Gastroesophageal sphincter (tissue), 4 donors: Measurements from ENCODE around the gene ADAT3. TPM values are rescaled to one million over a fixed set of nuclear protein-coding genes. Genes with fewer than 3 reads are reported as not detected.

Source experiments
- ATAC-seq: fragments of 150-250 bp; one replicate; pipeline ENCODE4 v1.9.1; 2016; ENCODE audit warnings: mild to moderate bottlenecking, moderate library complexity
- H3K27ac ChIP-seq, 4 donors: fragments of 200-600 bp; sonication (generic) in 3 of 4; 1 replicate in 3 of 4; 2 replicates in 1 of 4; pipeline ENCODE4 v1.5.1; 2016 to 2019
- H3K27me3 ChIP-seq: fragments of 200-600 bp; sonication (generic); one replicate; pipeline ENCODE4 v1.5.1; 2019
- H3K36me3 ChIP-seq, 2 donors: fragments of 200-600 bp; sonication (generic); one replicate each; pipeline ENCODE4 v1.5.1; 2019; ENCODE audit warnings: control low read depth in 1 of 2
- H3K4me1 ChIP-seq, 3 donors: fragments of 200-600 bp; sonication (generic); 1 replicate in 2 of 3; 2 replicates in 1 of 3; pipeline ENCODE4 v1.5.1; 2016 to 2019; ENCODE audit warnings: control low read depth in 2 of 3
- H3K4me3 ChIP-seq, 2 donors: fragments of 200-600 bp; sonication (generic); one replicate each; pipeline ENCODE4 v1.5.1; 2019; ENCODE audit warnings: mild to moderate bottlenecking in 1 of 2, moderate library complexity in 1 of 2
- H3K9me3 ChIP-seq, 3 donors: fragments of 200-600 bp; sonication (generic); one replicate each; pipeline ENCODE4 v1.5.1; 2017 to 2019; ENCODE audit warnings: control low read depth in 2 of 3
- CTCF ChIP-seq, 4 experiments: fragments of 200-600 bp in 2 of 4; fragments of 450-650 bp in 2 of 4; sonication (generic) in 1 of 4; IDR thresholded peaks; one replicate each; pipeline ENCODE4 v1.5.1; 2017 to 2019; ENCODE audit warnings: antibody characterized with exemption in 4 of 4, mild to moderate bottlenecking in 2 of 4, moderate library complexity in 2 of 4
- EP300 ChIP-seq: sonication (generic); formaldehyde crosslinking; IDR thresholded peaks from one replicate; pipeline ENCODE4 v1.6.1; 2017; ENCODE audit warnings: antibody characterized with exemption, mild to moderate bottlenecking
- POLR2A ChIP-seq, 2 donors: fragments of 450-650 bp; IDR thresholded peaks; one replicate each; pipeline ENCODE4 v1.6.1; 2017; ENCODE audit warnings: antibody characterized with exemption in 2 of 2, mild to moderate bottlenecking in 2 of 2, moderate library complexity in 1 of 2
- POLR2AphosphoS5 ChIP-seq: sonication (generic); formaldehyde crosslinking; IDR thresholded peaks from one replicate; pipeline ENCODE4 v1.6.1; 2017; ENCODE audit warnings: antibody characterized with exemption
- WGBS, 2 donors: methylation state at CpG; one replicate each; pipeline ENCODE4 v1.1.5; 2018; ENCODE audit warnings: low coverage in 1 of 2; 5-methylcytosine and 5-hydroxymethylcytosine counted together
- total RNA-seq, 4 donors: library from RNA; depleted of rRNA; stranded (reverse); fragments of >200 nt; gene quantifications; one replicate each; pipeline ENCODE4 v1.1.0, GENCODE V29; 2016

ADAT3 gene
- total RNA-seq, 4 donors from 2014 or later: 0.47 to 4.2 (median 2.3) TPM

DNA sequence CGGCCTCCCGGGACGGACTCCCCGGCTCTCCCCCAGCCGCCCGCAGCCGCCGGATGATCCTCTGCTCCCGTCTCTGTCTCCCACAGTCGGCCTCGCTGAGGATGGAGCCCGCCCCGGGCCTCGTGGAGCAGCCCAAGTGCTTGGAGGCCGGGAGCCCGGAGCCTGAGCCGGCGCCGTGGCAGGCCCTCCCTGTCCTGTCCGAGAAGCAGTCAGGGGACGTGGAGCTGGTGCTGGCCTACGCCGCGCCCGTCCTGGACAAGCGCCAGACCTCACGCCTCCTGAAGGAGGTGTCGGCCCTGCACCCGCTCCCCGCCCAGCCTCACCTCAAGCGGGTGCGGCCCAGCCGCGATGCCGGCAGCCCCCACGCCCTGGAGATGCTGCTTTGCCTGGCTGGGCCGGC lies 6.8 kb downstream of the ADAT3 start:
- no peak overlapping the region for H3K4me3 ChIP-seq
- TF ChIP-seq POLR2A (IDR thresholded peaks at IDR 0.05) (no peak), CTCF (IDR thresholded peaks at IDR 0.05) (no peak), POLR2AphosphoS5 (no peak), EP300 (no peak)
- peaks cover 0 to 32% (median 0%) of the 10 kb centered on the region in 3 donors for H3K4me1 ChIP-seq
- WGBS, 2 donors: 80% methylated on average over 1 of the region's 37 CpGs; no CpG with 5 or more reads in 1 of the 2 donors
- H3K27ac ChIP-seq: no peak overlapping the region
- H3K36me3 ChIP-seq: peaks cover 0 to 41% of the 10 kb centered on the region in 2 donors
- no peaks in the 10 kb centered on the region for H3K27me3 ChIP-seq
- no peak for ATAC-seq
- H3K9me3 ChIP-seq: no peaks in the 10 kb centered on the region

DNA sequence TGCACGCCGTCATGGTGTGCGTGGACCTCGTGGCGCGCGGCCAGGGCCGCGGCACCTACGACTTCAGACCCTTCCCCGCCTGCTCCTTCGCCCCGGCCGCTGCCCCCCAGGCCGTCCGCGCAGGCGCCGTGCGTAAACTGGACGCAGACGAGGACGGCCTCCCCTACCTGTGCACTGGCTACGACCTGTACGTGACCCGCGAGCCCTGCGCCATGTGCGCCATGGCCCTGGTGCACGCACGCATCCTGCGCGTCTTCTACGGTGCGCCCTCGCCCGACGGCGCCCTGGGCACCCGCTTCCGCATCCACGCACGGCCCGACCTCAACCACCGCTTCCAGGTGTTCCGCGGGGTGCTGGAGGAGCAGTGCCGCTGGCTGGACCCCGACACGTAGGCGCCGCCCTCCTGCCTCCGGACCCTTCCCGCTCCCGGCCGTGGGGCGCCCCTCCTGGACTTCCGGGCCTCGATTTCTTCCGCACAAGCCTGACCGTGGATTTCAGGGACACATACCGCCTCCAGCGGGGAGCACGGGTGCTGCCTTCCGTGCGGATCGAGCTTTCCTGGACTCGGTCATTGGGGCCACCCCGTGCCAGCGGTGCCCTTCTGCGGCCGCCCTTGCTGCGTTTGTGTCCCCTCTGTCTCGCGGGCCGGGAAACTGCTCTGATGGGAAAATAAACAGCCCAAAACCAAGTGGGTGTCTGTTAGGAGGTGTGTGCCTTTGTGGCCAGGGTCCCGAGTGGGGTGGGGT lies 7.7 kb downstream of the ADAT3 start:
- no peaks in the 10 kb centered on the region for H3K27me3 ChIP-seq
- H3K4me3 ChIP-seq: no peak overlapping the region
- peaks cover 0 to 23% (median 0%) of the 10 kb centered on the region in 3 donors for H3K4me1 ChIP-seq
- H3K27ac ChIP-seq: no peak overlapping the region
- TF ChIP-seq EP300: no peak
- no peak for TF ChIP-seq POLR2AphosphoS5
- TF ChIP-seq CTCF (IDR thresholded peaks at IDR 0.05): no peak
- TF ChIP-seq POLR2A (IDR thresholded peaks at IDR 0.05): no peak
- H3K36me3 ChIP-seq: peaks cover 0 to 49% of the 10 kb centered on the region in 2 donors
- WGBS, 2 donors: 97 to 100% methylated on average over 2 to 34 of the region's 77 CpGs
- no peaks in the 10 kb centered on the region for H3K9me3 ChIP-seq
- no peak for ATAC-seq

DNA sequence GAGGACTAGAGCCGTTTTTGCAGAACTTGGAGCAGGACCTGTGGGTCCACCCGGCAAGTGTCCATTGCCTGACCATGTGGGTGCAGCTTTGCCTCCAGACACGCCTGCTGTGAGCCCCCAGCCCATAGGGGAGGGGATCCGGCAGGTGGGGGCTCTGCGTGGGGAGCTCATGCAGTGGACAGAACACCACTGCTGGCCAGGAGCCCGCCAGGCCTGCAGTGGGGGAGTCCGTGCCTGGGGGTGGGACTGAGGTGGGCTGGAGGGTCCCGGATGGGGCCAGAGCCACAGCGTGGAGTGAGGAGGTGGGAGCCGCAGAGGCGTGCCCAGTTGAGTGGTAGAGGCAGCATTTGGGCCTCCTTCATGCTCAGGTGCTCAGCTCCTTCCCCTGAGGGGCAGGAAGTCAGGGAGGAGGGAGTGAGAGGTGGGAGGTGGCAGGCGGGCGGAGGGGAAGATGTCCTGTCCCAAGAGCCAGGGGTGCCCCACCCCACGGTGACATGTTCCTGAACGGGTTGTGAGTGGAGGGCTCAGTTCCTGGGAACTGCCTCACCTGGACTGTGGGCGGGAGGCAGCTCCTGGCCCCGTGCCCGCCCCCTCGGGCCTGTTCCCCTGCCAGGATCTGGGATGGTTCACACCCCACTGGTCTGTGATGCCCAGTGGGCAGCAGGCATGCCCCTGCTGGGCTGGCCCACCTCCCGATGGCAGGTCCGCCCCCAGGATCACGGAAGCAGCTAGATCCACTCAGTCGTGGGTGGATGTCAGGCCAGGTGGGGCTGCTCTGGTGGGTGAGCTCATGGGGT lies 8.8 kb downstream of the ADAT3 start:
- Histone ChIP-seq H3K9me3 (no peaks in the 10 kb centered on the region), H3K4me1 (peaks cover 0 to 12% (median 0%) of the 10 kb centered on the region in 3 donors), H3K4me3 (no peak overlapping the region), H3K27ac (no peak overlapping the region), H3K36me3 (peaks cover 0 to 59% of the 10 kb centered on the region in 2 donors), H3K27me3 (no peaks in the 10 kb centered on the region)
- TF ChIP-seq EP300 (no peak), POLR2AphosphoS5 (no peak), POLR2A (IDR thresholded peaks at IDR 0.05) (no peak), CTCF (IDR thresholded peaks at IDR 0.05) (no peak)
- no peak for ATAC-seq
- 50% methylated on average over 2 of the region's 23 CpGs; no CpG with 5 or more reads in 1 of the 2 donors for WGBS, 2 donors

DNA sequence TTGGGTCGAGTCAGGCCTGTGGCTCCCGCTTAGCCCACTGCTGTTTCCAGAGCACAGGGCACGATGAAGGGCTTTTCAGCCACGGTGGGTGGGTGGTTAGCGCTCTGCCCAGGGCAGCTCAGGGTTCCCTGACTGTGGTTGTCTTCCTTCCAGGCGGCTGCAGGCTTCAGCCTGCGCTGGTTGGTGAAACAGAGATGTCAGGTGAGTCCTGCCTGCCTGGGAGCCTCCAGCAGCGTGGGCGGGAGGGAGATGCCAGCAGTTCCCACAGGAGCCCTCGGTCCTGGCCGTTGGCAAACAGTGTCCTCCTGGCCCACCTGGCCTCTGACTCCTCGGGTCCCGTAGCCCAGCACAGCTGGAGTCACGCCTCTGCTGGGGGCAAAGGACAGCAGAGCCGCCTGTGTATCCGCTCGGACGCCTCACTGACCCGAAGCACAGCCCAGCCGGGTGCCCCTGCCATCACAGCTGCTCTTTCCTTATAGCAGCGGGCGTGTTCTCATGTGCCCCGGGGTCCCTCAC lies 9.7 kb downstream of the ADAT3 start:
- TF ChIP-seq EP300: no peak
- TF ChIP-seq CTCF (IDR thresholded peaks at IDR 0.05): no peak
- TF ChIP-seq POLR2A (IDR thresholded peaks at IDR 0.05): no peak
- TF ChIP-seq POLR2AphosphoS5: no peak
- Histone ChIP-seq H3K4me3 (no peak overlapping the region), H3K36me3 (peaks cover 0 to 69% of the 10 kb centered on the region in 2 donors), H3K4me1 (peaks cover 0 to 3% (median 0%) of the 10 kb centered on the region in 3 donors), H3K9me3 (no peaks in the 10 kb centered on the region), H3K27me3 (no peaks in the 10 kb centered on the region), H3K27ac (no peak overlapping the region)
- WGBS, 2 donors: 40% methylated on average over 1 of the region's 23 CpGs; no CpG with 5 or more reads in 1 of the 2 donors
- ATAC-seq: no peak
